HG02943 (cell line): ENCODE results near the gene ASIC1.

Experiments used
- ATAC-seq: cut with Tn5 transposase; IDR thresholded peaks from one replicate; pipeline ENCODE4 v1.9.1; 2021; ENCODE audit warnings: mild to moderate bottlenecking, low read depth, moderate library complexity; ENCODE audit not compliant: unreplicated experiment

ASIC1 gene

DNA sequence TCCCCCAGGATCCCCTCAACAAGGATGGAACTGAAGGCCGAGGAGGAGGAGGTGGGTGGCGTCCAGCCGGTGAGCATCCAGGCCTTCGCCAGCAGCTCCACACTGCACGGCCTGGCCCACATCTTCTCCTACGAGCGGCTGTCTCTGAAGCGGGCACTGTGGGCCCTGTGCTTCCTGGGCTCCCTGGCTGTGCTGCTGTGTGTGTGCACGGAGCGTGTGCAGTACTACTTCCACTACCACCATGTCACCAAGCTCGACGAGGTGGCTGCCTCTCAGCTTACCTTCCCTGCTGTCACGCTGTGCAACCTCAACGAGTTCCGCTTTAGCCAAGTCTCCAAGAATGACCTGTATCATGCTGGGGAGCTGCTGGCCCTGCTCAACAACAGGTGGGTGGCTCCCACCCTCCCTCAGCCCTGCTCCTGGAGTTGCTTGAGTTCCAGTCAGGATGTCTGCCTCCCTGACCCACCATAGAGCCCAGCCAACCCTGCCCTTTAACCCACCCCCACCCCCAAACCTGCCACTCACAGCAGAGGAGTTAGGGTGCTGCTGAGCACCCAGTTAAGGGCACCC is 1.4 kb downstream of the ASIC1 start:
- ATAC-seq: no peak

DNA sequence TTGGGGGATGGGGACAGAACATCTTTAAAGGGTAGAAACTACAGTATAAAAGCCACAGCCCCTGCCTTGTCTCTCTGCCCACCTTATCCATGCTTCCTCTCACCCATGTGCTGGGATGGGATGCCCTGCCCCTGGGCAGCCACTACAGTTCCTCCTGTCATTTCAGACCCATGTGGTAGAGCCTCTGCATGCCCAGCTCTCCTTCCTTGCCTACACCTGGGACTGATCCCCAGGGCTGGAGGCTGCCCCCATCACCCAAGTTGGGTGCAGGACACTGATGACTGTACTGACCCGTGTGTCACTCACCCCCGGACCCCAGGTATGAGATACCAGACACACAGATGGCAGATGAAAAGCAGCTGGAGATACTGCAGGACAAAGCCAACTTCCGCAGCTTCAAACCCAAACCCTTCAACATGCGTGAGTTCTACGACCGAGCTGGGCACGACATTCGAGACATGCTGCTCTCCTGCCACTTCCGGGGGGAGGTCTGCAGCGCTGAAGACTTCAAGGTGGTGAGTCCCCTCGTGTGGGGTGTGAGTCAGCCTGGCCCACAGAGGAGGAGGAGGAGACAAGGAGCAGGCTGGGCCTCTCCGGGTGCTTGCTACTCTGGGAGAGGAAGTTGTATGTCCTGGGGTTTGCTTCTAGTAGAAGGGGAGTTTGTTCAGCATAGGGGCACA is 2.2 kb downstream of the ASIC1 start:
- no peak for ATAC-seq

DNA sequence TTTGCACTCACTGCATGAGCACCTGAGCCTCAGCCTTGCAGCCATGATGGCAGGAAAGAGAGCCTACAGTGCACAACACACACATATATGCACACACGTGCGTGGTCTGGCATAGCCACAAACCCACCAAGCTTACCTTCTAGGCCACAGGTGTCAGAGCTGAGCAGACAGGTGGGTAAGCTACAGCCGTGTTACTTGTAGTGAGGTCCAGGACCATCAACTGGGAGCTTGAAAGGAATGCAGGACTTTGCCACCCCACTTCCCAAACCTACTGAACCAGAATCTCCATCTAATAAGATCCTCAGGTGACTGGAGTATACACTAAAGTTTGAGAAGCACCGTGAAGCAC is 2.7 kb downstream of the ASIC1 start:
- ATAC-seq: no peak

DNA sequence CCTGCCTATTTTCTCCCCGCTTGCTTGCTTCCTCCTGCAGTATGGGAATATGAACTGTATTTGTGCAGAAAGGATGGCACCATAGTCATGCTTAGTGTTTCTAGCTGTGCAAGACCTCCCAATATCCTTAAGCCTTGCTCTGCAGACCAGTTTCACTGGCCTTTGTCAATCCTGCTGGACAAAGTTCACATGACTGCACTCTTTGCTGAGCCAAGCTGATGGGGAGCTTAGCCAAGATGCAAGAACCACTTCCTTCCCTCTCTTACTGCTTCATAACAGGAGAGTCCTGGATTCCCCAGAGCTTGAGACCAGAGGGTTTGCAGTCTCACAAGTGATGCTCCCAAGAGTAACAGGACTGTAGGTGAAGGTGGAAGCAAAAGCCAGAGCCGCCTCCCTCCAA is 3.8 kb downstream of the ASIC1 start:
- ATAC-seq: no peak

DNA sequence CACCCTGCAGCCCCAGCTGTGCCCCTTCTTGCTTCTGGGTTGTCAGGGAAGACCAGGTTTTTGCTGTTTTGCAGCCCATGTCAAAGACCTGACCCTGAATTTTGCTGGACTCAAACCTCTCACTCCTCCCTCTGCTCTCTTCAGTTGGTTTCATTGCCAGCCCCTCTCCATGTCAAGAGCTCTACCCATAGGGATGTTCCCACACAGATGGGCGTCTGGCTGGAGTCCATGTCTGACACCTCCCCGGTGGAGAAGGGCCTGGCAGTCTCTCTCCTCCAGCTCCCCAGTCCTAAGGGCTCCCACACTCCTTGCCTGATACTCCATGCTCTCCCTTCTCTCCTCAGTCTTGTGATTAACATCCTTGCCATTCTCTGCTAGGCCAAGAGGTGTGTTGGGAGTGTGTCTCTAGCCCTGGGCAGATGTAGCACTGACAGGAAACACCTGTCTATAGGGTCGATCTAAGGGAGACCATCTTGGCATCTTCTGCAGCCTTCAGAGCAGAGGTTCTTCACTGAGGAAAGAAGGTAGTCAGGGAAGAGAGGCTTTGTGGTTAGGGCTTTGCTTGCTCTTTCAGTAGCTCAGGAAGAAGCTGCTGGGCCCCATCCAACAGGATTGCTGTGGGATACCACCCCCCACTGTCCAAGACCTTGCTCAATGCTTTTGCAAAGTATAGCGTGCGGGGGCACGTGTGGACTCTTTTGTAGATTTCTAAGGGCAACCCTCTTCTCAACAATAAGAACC is 4.7 kb downstream of the ASIC1 start:
- ATAC-seq: no peak

DNA sequence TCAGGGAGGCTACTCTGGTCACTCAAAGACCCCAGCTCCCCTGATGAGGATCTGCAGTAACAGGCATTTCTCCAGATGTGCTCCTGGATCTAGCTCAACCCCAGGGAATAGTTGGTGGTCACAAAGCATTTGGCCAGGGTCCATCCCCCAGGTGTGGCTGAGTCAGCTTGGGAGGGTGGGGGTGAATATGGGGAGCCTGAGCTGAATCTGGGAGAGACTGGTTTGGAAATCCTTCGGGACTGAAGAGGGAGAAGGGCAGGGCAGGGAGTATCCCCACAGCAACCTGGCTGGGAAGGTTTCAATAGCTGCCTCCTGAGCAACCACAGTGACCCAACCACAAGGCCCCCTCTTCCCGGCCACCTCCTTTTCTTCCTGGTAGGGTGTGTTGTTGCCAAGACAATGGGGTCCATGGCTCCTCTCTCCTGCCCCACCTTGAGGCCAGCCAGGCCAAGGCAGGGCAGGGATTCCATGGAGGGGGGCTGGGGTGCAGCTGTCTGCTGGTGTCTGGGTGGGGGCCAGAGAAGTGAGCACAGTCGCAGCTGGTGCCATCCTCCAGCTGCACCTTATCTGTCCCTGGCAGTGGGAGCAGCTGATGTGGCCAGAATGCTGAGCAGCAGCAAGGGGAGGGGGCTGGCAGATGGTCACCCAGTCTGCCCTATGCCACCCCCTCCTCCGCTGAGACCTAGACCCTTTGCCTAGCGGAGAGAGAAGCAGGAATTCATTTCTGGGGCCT is 5.5 kb downstream of the ASIC1 start:
- no peak for ATAC-seq

DNA sequence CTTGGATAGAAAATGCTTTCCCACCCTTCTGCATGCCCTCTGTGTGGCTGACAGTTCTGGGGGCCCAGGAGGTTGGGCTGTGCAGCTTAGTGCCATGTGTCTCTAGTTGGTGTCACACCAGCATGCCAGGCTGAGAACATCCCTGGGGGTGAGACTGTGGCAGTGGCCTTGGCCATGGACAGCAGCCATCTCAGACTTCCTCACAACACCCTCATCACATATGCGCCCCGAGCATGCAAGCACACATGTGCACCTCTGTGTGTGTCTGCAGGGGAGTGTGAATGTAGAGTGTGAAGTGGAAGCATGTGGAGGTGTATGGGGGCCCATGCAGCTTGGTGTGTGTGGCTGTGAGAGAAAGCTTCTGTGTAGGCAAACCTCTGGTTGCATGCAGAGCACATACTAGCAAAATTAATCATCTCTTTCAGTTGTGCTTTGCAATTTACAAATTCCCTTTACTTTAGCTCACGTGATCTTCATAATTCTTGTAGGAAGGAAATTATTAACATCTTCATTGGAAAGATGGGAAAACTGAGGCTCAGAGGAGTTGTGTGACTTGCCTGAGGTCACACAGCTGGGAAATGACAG is 8.4 kb downstream of the ASIC1 start:
- ATAC-seq: no peak

DNA sequence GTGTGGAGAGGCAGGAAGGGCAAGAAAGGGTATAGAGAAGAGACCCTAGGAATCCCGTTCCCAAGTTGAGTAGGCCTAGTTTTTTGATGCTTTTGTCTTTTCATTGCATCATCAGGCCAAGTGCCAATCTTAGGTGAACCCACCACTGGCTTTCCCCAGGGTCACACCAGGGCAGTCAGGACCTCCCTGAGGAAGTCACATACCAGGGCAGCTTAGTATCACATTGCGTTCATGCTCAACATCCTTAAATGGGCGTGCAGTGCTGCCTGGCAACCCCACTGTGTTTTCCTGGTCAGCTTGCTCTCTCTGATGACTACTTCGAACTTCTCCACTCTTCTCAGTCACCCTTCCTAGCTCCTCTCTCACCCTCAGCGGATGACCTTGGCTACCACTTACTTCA is 9.0 kb downstream of the ASIC1 start:
- no peak for ATAC-seq

DNA sequence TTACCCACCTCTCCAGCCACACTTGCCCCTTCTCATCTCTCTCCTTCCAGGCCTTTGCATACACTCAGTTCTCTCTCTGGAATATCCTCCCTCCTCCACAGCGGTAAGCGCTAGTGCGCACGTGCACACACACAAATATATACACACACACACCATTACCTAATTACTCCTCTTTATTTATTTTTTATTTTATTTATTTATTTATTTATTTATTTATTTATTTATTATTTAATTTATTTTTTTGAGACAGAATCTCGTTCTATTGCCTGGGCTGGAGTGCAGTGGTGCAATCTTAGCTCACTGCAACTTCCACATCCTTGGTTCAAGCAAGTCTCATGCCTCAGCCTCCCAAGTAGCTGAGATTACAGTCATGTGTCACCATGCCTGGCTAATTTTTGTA is 11.7 kb downstream of the ASIC1 start:
- ATAC-seq: no peak

DNA sequence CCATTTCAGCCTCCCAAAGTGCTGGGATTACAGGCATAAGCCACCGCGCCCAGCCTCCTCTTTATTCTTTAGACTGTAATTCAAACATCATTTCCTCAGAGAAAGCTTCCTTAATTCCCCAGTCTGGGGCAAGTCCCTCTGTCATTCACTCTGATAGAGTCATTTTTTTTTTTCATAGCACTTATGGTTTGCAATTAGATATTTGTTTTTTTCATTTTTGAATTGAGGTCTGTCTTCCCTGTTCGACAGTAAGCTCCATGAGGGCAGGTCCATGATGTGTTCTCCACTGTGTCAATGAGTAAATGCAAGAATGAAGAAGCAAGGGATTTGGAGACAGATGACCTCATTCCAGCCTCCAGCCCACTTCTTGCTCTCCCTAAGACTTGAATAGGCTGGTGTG is 12.1 kb downstream of the ASIC1 start:
- ATAC-seq: no peak

DNA sequence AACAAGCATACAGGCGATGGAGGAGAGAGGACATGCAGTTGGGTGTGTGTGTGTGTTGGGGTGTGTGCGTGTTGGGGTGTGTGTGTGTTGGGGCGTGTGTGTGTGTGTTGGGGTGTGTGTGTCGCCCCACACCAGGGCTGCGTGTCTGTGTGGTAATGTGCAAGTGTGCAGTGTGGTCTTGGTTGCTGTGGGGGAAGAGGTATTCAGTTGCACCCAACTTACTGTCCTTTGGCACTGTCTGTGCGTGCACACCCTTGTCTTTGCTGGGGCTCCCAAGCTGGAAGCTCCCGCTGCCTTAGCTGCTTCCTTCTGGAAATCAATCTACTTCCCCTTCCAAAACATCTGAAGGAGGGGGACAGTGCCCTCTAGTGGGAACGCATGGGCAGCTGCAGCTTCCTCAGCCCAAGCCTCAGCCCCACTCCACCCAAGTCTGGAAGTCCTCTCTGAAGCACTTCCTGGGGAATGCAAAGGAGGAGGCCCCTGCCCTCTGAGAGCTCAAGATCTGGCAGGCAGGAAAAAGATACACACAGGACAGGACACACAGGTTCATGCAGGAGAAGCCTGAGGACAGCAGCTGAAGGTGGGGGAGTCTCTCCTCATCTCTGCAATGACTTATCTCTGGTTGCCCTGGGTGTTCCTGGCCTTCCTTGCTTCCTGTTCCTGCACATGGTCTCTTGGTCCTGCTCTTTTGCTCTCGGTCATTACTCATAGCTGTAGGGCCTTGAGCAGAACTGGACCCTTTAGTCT is 13.1 kb downstream of the ASIC1 start:
- no peak for ATAC-seq

DNA sequence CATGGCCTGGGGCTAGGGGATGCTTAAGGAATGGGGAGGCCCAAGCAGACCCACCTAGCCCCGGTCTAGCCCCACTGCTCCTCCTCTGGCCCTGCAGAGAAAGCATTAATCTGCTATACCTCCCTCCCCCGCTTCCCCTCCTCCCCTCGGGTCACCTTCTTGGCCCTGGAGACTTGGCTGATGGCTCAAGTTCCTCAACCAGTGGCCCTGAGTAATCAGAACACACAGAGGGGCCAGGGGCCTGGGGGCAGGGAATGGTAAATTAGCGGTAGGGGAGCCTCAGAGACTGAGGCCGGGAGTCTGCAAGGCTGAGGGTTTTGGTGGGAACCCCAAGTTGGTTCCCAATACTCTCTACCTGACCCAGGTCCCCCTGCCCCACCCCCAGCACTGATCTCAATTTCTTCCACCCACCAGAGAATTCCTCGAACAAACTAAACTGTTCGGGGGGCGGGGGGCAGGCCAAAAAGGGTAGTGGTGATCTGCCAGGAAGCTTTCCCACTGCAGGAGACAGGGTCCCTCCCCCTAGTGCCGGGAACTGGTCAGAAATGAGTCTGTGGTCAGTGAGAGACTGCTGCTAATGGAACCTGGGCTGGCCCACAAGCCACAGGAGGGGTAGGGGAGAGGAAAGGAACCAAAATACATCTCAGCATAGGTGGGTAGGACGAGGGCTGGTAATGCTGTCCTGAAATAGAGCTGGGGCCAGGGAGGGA is 15.0 kb downstream of the ASIC1 start:
- no peak for ATAC-seq

DNA sequence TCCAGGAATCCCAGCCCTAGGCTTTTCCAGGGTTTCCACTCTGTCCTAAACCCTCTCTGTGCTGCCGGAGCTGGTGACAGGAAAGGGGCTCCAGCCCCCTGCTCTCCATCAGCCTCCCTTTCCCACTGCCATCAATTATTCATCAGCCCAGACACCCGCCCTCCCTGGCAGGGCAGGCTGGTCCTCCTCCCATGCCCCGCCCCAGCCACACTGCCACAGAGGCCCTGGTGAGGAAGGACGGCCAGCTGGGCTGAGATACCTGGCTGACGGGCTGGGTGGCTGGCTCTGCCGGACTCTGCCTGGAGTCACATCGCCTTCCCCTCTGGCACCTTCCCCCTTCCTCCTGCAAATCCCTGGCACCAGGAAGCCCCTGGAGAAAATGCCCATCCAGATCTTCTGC is 15.8 kb downstream of the ASIC1 start:
- ATAC-seq: no peak

DNA sequence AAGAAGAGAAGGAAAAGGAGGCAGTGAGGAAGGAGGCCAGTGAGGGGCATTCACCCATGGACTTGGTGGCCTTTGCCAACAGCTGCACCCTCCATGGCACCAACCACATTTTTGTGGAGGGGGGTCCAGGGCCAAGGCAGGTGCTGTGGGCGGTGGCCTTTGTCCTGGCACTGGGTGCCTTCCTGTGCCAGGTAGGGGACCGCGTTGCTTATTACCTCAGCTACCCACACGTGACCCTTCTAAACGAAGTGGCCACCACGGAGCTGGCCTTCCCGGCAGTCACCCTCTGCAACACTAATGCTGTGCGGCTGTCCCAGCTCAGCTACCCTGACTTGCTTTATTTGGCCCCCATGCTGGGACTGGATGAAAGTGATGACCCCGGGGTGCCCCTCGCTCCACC is 16.3 kb downstream of the ASIC1 start:
- no peak for ATAC-seq

DNA sequence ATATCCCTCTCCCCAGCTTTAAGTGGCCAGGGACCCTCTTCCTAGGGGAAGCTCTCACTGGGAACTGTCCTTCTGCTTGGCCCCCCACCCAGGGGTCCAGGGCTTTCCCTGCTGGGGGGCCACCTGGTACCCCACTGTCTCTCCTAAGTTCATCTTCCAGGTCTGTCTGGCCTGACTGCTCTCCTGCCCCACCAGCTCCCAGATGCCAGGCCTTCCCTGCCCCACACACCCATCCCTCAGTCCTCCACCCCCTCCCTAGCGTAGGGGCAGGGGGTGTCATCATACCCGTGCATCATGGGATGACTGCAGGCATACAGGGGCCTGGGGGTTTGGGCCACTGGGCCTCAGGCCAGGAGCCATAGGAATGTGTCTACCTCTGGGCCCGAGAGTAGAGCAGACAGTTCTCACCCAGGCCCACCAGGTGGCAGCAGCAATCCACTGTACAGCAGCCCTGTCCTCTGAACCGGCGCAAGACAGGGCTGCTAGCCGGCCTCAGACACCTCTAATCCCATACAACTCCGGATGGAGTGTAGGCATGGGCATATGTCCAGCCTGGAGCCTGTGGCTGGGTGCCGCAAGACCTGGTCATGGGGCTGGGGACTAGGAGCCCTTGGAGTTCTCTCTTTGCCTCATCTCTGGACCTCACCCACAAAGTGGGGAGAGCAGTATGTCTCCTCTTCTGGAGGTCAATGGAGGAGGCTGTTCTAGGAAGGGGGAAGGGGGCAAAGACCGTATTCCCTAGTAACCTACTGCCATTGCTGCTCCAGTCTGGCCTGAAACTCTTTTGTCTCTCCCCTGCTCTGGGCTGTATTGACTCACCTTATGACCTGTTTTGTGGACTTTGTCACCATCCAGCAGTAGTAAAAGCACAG is 17.8 kb downstream of the ASIC1 start:
- ATAC-seq: peak; percentile 65

DNA sequence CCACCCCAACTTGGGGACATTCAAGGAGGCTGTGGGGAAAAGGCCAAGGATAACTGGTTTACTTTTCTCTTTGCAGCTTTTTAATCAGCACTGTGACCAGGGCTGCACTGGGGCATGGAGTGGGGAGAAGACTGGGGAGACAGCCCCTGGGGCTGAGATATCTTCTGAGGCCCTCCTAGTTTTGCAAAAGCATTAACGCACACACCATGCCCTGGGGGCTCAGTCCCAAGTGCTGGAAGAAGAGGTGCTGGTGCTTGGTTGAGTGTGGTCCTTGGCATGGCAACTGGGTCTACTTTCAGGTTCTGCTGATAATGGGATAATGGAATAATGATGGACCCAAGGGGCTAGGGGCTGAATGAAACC is 18.4 kb downstream of the ASIC1 start:
- no peak for ATAC-seq

DNA sequence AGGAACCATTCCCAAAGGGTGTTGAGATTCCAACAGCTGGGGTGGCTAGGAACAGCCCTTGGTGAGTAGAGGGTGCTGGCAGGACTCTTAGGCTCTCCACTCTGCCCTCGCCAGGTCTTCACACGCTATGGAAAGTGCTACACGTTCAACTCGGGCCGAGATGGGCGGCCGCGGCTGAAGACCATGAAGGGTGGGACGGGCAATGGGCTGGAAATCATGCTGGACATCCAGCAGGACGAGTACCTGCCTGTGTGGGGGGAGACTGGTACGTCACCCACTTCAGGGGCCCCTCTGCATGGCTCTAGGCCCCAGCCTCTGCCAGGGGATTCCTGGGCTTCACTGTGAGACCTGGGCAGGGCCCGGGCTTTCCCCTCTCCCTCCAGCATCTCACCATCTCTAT is 19.7 kb downstream of the ASIC1 start:
- no peak for ATAC-seq

DNA sequence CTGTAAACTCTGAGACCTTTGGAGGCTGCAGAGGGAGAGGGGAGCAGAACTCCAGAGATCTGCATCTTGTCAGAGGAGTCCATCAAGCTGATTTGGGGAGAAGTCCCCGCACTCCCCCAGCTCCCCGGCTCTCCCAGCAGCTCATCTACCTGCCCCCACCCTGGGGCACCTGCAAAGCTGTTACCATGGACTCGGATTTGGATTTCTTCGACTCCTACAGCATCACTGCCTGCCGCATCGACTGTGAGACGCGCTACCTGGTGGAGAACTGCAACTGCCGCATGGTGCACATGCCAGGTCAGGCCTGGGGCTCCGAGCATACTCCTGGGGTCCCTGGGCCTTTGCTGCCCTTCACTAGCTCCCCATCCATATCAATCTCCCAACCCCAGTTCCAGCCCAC is 20.9 kb downstream of the ASIC1 start:
- no peak for ATAC-seq

DNA sequence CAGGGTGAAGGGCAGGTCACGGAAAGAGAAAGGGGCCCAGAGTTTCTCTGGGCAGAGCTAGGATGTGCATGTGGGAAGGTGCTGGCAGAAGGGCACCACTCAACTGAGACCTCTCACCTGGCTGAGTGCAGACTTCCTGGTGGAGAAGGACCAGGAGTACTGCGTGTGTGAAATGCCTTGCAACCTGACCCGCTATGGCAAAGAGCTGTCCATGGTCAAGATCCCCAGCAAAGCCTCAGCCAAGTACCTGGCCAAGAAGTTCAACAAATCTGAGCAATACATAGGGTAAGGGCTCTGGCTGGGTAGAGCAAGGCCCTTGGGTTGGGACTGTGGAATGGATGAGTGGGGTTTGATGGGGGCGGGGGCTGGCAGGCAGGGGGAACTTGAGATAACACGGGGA is 22.4 kb downstream of the ASIC1 start:
- ATAC-seq: no peak
